Vagina (tissue), 2 donors: Measurements from ENCODE around the gene BEST3. TPM values are rescaled to one million over a fixed set of nuclear protein-coding genes. Genes with fewer than 3 reads are reported as not detected.

Experiments
- DNase-seq, 2 donors: peaks; one replicate each; pipeline ENCODE4 v3.0.0-alpha.2; 2017; ENCODE audit errors: extremely low spot score in 2 of 2
- H3K27ac ChIP-seq: fragments of 200-600 bp; sonication (generic); one replicate; pipeline ENCODE4 v1.5.1; 2019
- H3K27me3 ChIP-seq: fragments of 200-600 bp; sonication (generic); one replicate; pipeline ENCODE4 v1.5.1; 2019
- H3K36me3 ChIP-seq, 2 donors: fragments of 200-600 bp; sonication (generic); one replicate each; pipeline ENCODE4 v1.5.1; 2017 to 2019
- H3K4me1 ChIP-seq: fragments of 200-600 bp; sonication (generic); one replicate; pipeline ENCODE4 v1.5.1; 2019
- H3K4me3 ChIP-seq, 2 donors: fragments of 200-600 bp; sonication (generic); 1 replicate in 1 of 2; 2 replicates in 1 of 2; pipeline ENCODE4 v1.5.1; 2016 to 2019
- H3K9me3 ChIP-seq: fragments of 200-600 bp; sonication (generic); one replicate; pipeline ENCODE4 v1.5.1; 2019
- POLR2A ChIP-seq, 2 donors: fragments of 450-650 bp; IDR thresholded peaks; one replicate each; pipeline ENCODE4 v1.6.1; 2017; ENCODE audit warnings: antibody characterized with exemption in 2 of 2, mild to moderate bottlenecking in 2 of 2, moderate library complexity in 2 of 2
- POLR2AphosphoS5 ChIP-seq, 2 donors: sonication (generic); formaldehyde crosslinking; IDR thresholded peaks; one replicate each; pipeline ENCODE4 v1.9.0; 2017; ENCODE audit warnings: antibody characterized with exemption in 2 of 2, mild to moderate bottlenecking in 2 of 2, low read depth in 1 of 2; ENCODE audit not compliant: insufficient read depth in 1 of 2
- intact Hi-C: fragments of 100-400 bp; cut with DNase I; formaldehyde crosslinking; loops from one replicate; pipeline ENCODE4 v1.15.1; 2023
- total RNA-seq: library from RNA; depleted of rRNA; stranded (reverse); fragments of >200 nt; gene quantifications from one replicate; pipeline ENCODE4 v1.2.3, GENCODE V29; 2016
- TF ChIP-seq, protein P1 (sequence below), 3 experiments: fragments of 450-650 bp in 2 of 3; fragments of 200-600 bp in 1 of 3; sonication (generic) in 1 of 3; IDR thresholded peaks; one replicate each; pipeline ENCODE4 v1.5.1; 2017 to 2019; ENCODE audit warnings: antibody characterized with exemption in 3 of 3, mild to moderate bottlenecking in 2 of 3, moderate library complexity in 2 of 3

Gene BEST3
- total RNA-seq, 1 donor from 2014 or later, result not detected

DNA sequence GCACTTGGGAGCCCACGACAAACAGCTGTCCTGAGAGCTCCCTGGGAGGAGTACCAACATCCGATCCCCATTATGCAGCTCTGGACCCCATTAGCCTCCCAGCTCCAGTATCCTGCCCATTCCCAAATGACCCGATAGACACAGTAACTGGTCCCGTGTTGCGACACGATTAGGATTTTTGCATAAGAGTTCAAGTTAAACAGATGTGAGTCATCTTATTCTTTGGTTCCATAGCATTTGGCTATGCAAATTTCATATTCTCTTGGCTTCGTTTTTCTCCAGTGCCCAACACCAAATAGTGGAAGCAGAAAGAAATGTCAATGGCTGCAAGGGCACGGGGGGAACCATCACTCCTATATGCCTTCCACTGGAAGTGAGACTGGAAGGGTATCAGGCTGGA, 45.4 kb downstream of the BEST3 start:
- no peaks in the 10 kb centered on the region for H3K9me3 ChIP-seq
- H3K27ac ChIP-seq, result no peak overlapping the region
- H3K36me3 ChIP-seq, result no peaks in the 10 kb centered on the region
- intact Hi-C loops, result no loop called here
- no peak for DNase-seq
- no peak overlapping the region for H3K4me3 ChIP-seq
- H3K4me1 ChIP-seq, result no peaks in the 10 kb centered on the region
- TF ChIP-seq POLR2AphosphoS5 (IDR thresholded peaks at IDR 0.05; ENCODE audit: insufficient read depth in 1 of 2, low read depth in 1 of 2), result no peak
- no peak for TF ChIP-seq POLR2A (IDR thresholded peaks at IDR 0.05)
- TF ChIP-seq, protein P1, sequence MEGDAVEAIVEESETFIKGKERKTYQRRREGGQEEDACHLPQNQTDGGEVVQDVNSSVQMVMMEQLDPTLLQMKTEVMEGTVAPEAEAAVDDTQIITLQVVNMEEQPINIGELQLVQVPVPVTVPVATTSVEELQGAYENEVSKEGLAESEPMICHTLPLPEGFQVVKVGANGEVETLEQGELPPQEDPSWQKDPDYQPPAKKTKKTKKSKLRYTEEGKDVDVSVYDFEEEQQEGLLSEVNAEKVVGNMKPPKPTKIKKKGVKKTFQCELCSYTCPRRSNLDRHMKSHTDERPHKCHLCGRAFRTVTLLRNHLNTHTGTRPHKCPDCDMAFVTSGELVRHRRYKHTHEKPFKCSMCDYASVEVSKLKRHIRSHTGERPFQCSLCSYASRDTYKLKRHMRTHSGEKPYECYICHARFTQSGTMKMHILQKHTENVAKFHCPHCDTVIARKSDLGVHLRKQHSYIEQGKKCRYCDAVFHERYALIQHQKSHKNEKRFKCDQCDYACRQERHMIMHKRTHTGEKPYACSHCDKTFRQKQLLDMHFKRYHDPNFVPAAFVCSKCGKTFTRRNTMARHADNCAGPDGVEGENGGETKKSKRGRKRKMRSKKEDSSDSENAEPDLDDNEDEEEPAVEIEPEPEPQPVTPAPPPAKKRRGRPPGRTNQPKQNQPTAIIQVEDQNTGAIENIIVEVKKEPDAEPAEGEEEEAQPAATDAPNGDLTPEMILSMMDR (IDR thresholded peaks at IDR 0.05), result no peak
- no peaks in the 10 kb centered on the region for H3K27me3 ChIP-seq

DNA sequence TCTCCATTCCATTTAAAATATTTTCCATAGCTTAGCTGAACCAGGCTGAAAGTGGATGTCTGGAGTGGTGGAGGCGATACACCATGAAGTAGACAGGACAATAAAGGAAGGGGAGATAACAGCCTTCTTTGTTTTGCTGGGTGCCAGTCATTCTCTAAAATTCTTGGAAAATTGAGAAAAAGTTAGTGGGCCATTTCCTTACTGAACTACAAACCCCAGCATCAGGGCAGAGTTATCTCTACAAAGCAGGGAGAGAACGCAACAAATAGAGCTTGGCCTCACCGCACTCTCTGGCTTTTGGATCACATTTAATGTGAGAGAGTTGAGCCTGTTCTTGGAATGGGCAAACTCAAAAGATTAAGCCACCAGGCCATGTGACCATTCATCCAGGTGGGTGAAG, 47.2 kb downstream of the BEST3 start:
- Histone ChIP-seq H3K27me3 (no peaks in the 10 kb centered on the region), H3K36me3 (no peaks in the 10 kb centered on the region), H3K4me1 (no peaks in the 10 kb centered on the region), H3K27ac (no peak overlapping the region), H3K4me3 (no peak overlapping the region), H3K9me3 (no peaks in the 10 kb centered on the region)
- no peak for DNase-seq
- no peak for TF ChIP-seq POLR2A (IDR thresholded peaks at IDR 0.05)
- TF ChIP-seq, protein P1 (IDR thresholded peaks at IDR 0.05), result no peak
- no peak for TF ChIP-seq POLR2AphosphoS5 (IDR thresholded peaks at IDR 0.05; ENCODE audit: insufficient read depth in 1 of 2, low read depth in 1 of 2)
- intact Hi-C loops, result no loop called here

DNA sequence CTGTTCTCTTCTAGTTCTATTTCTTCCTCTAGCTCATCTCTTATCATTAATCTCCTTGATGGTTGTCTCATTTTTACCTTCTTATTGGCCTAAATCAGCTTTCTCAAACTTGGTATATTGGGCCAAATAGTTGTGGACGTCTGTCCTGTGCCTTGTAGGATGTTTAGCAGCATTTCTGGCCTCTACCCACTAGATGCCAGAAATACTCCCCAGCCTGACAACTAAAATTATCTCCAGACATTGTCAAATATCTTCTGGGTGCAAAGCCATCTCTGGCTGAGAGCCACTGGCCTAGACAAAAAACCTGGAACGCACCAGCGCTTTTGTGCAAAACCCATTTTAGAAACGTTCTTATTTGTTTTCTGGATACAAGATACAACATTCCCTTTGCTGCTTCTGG, 49.6 kb downstream of the BEST3 start:
- TF ChIP-seq POLR2A (IDR thresholded peaks at IDR 0.05) (no peak), POLR2AphosphoS5 (IDR thresholded peaks at IDR 0.05; ENCODE audit: insufficient read depth in 1 of 2, low read depth in 1 of 2) (no peak)
- TF ChIP-seq, protein P1 (IDR thresholded peaks at IDR 0.05), result no peak
- no peaks in the 10 kb centered on the region for H3K9me3 ChIP-seq
- intact Hi-C loops, result no loop called here
- no peak overlapping the region for H3K27ac ChIP-seq
- DNase-seq, result no peak
- H3K27me3 ChIP-seq, result no peaks in the 10 kb centered on the region
- no peaks in the 10 kb centered on the region for H3K4me1 ChIP-seq
- no peak overlapping the region for H3K4me3 ChIP-seq
- H3K36me3 ChIP-seq, result no peaks in the 10 kb centered on the region

DNA sequence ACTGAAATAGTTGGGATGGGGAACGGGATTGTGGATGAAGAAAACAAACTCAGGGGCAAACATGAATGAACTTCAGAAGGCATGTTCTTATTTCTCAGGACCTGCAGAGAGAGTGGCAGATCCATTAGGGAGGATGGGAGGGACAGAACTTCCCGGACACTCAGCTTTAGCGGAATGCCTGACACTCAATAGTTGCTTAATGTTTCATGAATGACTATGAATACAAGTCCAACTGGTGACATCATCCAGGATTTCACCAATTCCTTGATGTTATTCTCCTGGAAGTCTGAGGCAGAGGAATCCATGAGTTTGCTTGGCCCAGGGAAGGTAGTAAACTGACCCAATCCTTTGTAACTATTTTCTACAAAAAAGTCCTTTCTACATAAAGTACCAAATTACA, 50.6 kb downstream of the BEST3 start:
- Histone ChIP-seq H3K9me3 (no peaks in the 10 kb centered on the region), H3K4me3 (no peak overlapping the region), H3K27ac (no peak overlapping the region), H3K27me3 (no peaks in the 10 kb centered on the region), H3K36me3 (no peaks in the 10 kb centered on the region), H3K4me1 (no peaks in the 10 kb centered on the region)
- DNase-seq, result no peak
- intact Hi-C loops, result no loop called here
- TF ChIP-seq POLR2A (IDR thresholded peaks at IDR 0.05) (no peak), POLR2AphosphoS5 (IDR thresholded peaks at IDR 0.05; ENCODE audit: insufficient read depth in 1 of 2, low read depth in 1 of 2) (no peak)
- TF ChIP-seq, protein P1 (IDR thresholded peaks at IDR 0.05), result no peak

DNA sequence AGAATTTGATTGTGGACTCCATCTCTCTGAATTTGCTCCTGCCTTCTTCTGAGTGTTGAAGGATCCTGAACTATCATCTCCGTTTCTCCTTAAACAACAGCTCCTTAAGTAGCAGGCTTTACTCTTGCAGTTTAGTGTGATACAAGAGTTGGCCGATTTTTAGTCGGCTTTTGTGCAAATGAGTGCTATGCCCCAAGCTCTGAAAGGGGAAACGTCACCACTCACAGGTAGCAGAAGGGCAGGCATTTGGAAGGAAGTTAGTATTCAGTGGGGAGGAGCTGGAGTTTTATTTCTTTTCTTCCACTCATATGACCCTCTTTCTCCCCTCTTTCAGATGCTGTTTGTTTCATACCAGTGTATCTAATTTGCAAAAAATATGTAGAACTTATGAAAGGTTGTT, 51.9 kb downstream of the BEST3 start:
- no peak for DNase-seq
- Histone ChIP-seq H3K36me3 (no peaks in the 10 kb centered on the region), H3K4me3 (no peak overlapping the region), H3K27me3 (no peaks in the 10 kb centered on the region), H3K9me3 (no peaks in the 10 kb centered on the region), H3K4me1 (no peaks in the 10 kb centered on the region), H3K27ac (no peak overlapping the region)
- TF ChIP-seq POLR2A (IDR thresholded peaks at IDR 0.05) (no peak), POLR2AphosphoS5 (IDR thresholded peaks at IDR 0.05; ENCODE audit: insufficient read depth in 1 of 2, low read depth in 1 of 2) (no peak)
- TF ChIP-seq, protein P1 (IDR thresholded peaks at IDR 0.05), result no peak
- intact Hi-C loops, result no loop called here
